Esophagus squamous epithelium (tissue), 5 donors: ENCODE data around the gene RFWD3. TPM values are rescaled to one million over a fixed set of nuclear protein-coding genes. Genes with fewer than 3 reads are reported as not detected.

Source experiments
- DNase-seq: peaks from one replicate; lab custom pipeline; 2025; lab: John Stamatoyannopoulos, UW
- H3K27ac ChIP-seq, 4 donors: fragments of 200-600 bp; sonication (generic); one replicate each; pipeline ENCODE4 v1.5.1; 2016 to 2019; ENCODE audit warnings: mild to moderate bottlenecking in 1 of 4
- H3K27me3 ChIP-seq, 4 donors: fragments of 200-600 bp; sonication (generic); 1 replicate in 3 of 4; 2 replicates in 1 of 4; pipeline versions ENCODE4 v1.5.1 to v1.6.0; 2017 to 2021; ENCODE audit warnings: antibody characterized with exemption in 1 of 4
- H3K36me3 ChIP-seq, 3 donors: fragments of 200-600 bp; sonication (generic); one replicate each; pipeline ENCODE4 v1.5.1; 2016 to 2019
- H3K4me1 ChIP-seq, 3 donors: fragments of 200-600 bp; sonication (generic); one replicate each; pipeline ENCODE4 v1.5.1; 2017 to 2019
- H3K4me3 ChIP-seq, 4 donors: fragments of 200-600 bp; sonication (generic); 1 replicate in 3 of 4; 2 replicates in 1 of 4; pipeline ENCODE4 v1.5.1; 2016 to 2019; ENCODE audit warnings: mild to moderate bottlenecking in 2 of 4, moderate library complexity in 1 of 4
- H3K9me3 ChIP-seq, 3 donors: fragments of 200-600 bp; sonication (generic); one replicate each; pipeline ENCODE4 v1.5.1; 2016 to 2019
- POLR2A ChIP-seq, 4 donors: fragments of 450-650 bp; IDR thresholded peaks; one replicate each; pipeline ENCODE4 v1.6.1; 2017; ENCODE audit warnings: antibody characterized with exemption in 4 of 4, mild to moderate bottlenecking in 4 of 4, moderate library complexity in 3 of 4
- WGBS, 2 donors: methylation state at CpG; one replicate each; pipeline ENCODE4 v1.1.5; 2018; 5-methylcytosine and 5-hydroxymethylcytosine counted together
- intact Hi-C: fragments of 100-400 bp; cut with DNase I; formaldehyde crosslinking; loops from one replicate; pipeline ENCODE4 v1.15.0; 2022
- total RNA-seq, 4 donors: library from RNA; depleted of rRNA; stranded (reverse); fragments of >200 nt; gene quantifications; one replicate each; pipeline ENCODE4 v1.1.0, GENCODE V29; 2016
- TF ChIP-seq, protein P1 (sequence below), 6 experiments: fragments of 450-650 bp in 4 of 6; fragments of 200-600 bp in 2 of 6; sonication (generic) in 2 of 6; IDR thresholded peaks; one replicate each; pipeline ENCODE4 v1.5.1; 2016 to 2019; ENCODE audit warnings: antibody characterized with exemption in 6 of 6, mild to moderate bottlenecking in 4 of 6, moderate library complexity in 4 of 6
- donor health status: DM: yes; HTN: yes; CAD: no.

Gene RFWD3
- total RNA-seq, 4 donors from 2014 or later: 10.1 to 35.2 (median 16.7) TPM

DNA sequence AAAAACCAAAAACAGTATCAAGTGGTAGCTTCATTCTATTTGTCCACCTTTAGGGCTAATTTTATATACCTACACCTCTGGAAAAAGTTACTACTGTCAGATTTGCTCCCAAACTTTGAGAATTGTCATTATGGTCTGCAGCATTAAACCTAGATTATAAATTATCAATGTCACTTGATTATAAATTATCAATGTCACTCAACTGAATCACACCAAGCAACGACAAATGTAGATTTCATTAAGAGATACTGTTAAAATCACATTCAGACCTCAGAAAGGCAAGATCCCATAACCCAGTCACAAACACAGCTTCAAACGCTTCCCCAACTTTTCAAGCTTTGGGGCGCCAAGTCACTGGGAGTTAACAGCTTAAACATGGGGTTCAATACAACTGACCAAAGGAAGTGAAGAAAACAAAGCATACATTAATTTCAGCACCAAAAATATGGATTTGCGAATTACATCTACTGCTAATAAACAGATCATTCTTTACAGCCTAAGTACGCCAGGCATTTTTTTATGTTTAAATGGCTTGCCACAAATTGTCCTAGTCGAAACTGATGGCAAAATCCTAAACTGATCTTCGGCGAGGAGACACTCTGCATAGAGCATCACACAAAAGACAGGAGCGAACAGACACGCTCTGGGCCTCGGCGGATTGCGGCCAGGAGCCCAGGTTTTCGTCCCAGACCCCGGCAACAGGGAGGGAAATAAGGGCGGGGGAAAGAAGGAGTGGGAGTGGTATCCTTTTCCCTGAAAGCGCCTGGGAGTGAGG is 60.7 kb downstream of the RFWD3 start:
- Histone ChIP-seq H3K9me3 (no peaks in the 10 kb centered on the region), H3K36me3 (no peaks in the 10 kb centered on the region), H3K27me3 (no peaks in the 10 kb centered on the region), H3K4me3 (peak overlapping the region; percentile 80 to 93 (median 88)), H3K27ac (peak overlapping the region; percentile 94 to 96 (median 96)), H3K4me1 (peaks cover 11 to 62% (median 32%) of the 10 kb centered on the region in 3 donors)
- 1 to 2% methylated on average over 17 of the region's 17 CpGs for WGBS, 2 donors
- intact Hi-C loops: no loop called here
- TF ChIP-seq, protein P1, sequence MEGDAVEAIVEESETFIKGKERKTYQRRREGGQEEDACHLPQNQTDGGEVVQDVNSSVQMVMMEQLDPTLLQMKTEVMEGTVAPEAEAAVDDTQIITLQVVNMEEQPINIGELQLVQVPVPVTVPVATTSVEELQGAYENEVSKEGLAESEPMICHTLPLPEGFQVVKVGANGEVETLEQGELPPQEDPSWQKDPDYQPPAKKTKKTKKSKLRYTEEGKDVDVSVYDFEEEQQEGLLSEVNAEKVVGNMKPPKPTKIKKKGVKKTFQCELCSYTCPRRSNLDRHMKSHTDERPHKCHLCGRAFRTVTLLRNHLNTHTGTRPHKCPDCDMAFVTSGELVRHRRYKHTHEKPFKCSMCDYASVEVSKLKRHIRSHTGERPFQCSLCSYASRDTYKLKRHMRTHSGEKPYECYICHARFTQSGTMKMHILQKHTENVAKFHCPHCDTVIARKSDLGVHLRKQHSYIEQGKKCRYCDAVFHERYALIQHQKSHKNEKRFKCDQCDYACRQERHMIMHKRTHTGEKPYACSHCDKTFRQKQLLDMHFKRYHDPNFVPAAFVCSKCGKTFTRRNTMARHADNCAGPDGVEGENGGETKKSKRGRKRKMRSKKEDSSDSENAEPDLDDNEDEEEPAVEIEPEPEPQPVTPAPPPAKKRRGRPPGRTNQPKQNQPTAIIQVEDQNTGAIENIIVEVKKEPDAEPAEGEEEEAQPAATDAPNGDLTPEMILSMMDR (IDR thresholded peaks at IDR 0.05): no peak
- TF ChIP-seq POLR2A (IDR thresholded peaks at IDR 0.05): no peak
- DNase-seq: no peak

DNA sequence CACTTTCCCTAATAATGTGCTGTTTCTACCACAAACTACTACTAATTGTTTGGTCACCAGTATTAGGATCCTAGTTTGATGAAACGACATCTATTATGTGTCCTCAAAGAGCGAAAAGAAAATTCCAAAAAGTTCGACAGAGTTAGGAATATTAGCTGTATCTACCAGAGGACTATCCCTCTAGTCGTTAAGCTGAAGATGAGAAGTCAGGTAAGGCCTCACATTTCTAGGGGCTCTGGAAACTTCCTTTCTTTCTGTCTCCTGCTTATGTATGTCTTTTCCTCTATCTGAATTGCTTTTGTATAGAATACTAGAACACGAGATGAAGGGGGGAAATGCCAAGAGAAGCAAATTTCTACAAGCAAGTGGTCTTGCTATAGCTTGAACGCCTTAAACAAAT is 61.3 kb downstream of the RFWD3 start:
- H3K27ac ChIP-seq: peak overlapping the region in 3 of 4 donors; percentile 2 to 96 (median 95)
- intact Hi-C loops: no loop called here
- peak overlapping the region in 3 of 4 donors; percentile 80 to 93 (median 83) for H3K4me3 ChIP-seq
- no peaks in the 10 kb centered on the region for H3K9me3 ChIP-seq
- TF ChIP-seq POLR2A (IDR thresholded peaks at IDR 0.05): no peak
- TF ChIP-seq, protein P1 (IDR thresholded peaks at IDR 0.05): no peak
- 34 to 35% methylated on average over 6 of the region's 6 CpGs for WGBS, 2 donors
- DNase-seq: no peak
- H3K4me1 ChIP-seq: peaks cover 11 to 68% (median 32%) of the 10 kb centered on the region in 3 donors
- no peaks in the 10 kb centered on the region for H3K36me3 ChIP-seq
- no peaks in the 10 kb centered on the region for H3K27me3 ChIP-seq

DNA sequence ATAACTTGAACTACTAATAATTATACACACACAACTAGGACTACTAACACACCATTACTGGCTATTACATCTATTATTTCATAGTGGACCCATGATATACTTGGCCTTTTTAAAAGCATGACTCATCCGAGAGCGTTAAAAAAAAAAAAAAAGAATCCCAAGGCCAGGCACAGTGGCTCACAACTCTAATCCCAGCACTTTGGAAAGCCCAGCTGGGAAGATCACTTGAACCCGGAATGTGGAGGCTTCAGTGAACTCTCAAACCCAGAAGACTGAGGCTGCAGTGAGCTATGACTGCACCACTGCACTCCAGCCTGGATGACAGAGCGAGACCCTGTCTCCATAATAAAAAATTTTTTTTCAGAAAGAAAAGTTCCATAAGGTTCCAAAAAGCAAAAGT is 62.8 kb downstream of the RFWD3 start:
- WGBS, 2 donors: 50 to 61% methylated on average over 4 of the region's 4 CpGs
- peaks cover 11 to 70% (median 32%) of the 10 kb centered on the region in 3 donors for H3K4me1 ChIP-seq

DNA sequence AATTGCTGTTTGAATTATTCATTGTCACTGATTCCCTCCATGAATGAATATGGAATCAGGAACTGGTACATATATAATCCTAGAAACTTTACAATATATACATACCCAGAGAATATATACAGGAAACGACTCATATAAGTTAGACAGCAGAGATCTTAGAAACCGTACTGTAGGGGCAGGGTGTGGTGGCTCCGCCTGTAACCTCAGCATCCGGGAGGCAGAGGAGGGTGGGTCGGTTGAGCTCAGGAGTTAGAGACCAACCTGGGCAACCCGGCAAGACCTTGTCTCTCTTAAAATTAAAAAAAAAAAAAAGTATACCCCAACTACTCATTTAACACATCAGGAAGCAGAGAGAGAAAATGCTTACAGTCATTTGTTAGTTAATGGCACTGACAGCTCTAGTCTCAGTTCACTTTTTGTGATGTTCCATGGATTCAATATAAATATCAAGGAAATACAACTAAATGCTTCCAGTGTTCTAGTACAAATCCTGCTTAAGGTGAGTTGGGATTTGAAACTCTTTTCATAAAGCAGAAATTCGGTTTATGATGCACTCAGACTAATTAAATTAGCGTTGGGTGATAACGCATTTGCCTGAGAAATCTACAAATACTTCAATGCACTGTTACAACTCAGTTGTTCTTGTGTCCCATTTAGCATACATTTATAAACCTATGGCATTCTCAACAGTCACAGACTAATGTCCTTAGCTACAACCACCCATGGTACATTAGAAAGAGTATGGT is 65.4 kb downstream of the RFWD3 start:
- WGBS, 2 donors: 45 to 48% methylated on average over 9 of the region's 9 CpGs
- peaks cover 11 to 59% (median 26%) of the 10 kb centered on the region in 3 donors for H3K4me1 ChIP-seq

More for the DNA sequence above, 62.8 kb downstream of the RFWD3 start:
- no peaks in the 10 kb centered on the region for H3K36me3 ChIP-seq
- intact Hi-C loops: no loop called here
- DNase-seq: no peak
- no peak overlapping the region for H3K27ac ChIP-seq
- no peaks in the 10 kb centered on the region for H3K9me3 ChIP-seq
- no peak overlapping the region for H3K4me3 ChIP-seq
- TF ChIP-seq, protein P1 (IDR thresholded peaks at IDR 0.05): no peak
- no peak for TF ChIP-seq POLR2A (IDR thresholded peaks at IDR 0.05)
- no peaks in the 10 kb centered on the region for H3K27me3 ChIP-seq

More for the DNA sequence above, 65.4 kb downstream of the RFWD3 start:
- Histone ChIP-seq H3K4me3 (no peak overlapping the region), H3K27me3 (no peaks in the 10 kb centered on the region), H3K9me3 (no peaks in the 10 kb centered on the region), H3K27ac (no peak overlapping the region), H3K36me3 (peaks cover 0 to 22% (median 0%) of the 10 kb centered on the region in 3 donors)
- no peak for DNase-seq
- intact Hi-C loops: no loop called here
- TF ChIP-seq POLR2A (IDR thresholded peaks at IDR 0.05): no peak
- TF ChIP-seq, protein P1 (IDR thresholded peaks at IDR 0.05): no peak
